Left lobe of liver (tissue), 2 donors: ENCODE measurements around the gene FAM149A. TPM values are rescaled to one million over a fixed set of nuclear protein-coding genes. Genes with fewer than 3 reads are reported as not detected.

ENCODE experiments used
- ATAC-seq: fragments of 200-7000 bp; cut with Tn5 transposase; one replicate; pipeline ENCODE4 v1.9.1; 2020; ENCODE audit warnings: mild to moderate bottlenecking, moderate library complexity
- DNase-seq: peaks from one replicate; pipeline ENCODE4 v3.0.0-alpha.2; 2020; ENCODE audit warnings: low spot score
- total RNA-seq: library from RNA; stranded (reverse); gene quantifications from one replicate; pipeline ENCODE4 v1.2.1, GENCODE V29; 2021
- donor health status: DM: no; HTN: no; CAD: no; lungs with moderate emphysema.
- donor health status: DM: no; HTN: yes; CAD: no.

Gene FAM149A
- total RNA-seq, result 33.4 TPM

GRCh38 chr4:186104114-186104889 is at the start of gene FAM149A:
Gene FAM149A, plus strand, starts transcription at chr4:186104704.
- DNase-seq, result peak; percentile 76

GRCh38 chr4:186058253-186058979 is 46.1 kb upstream of the FAM149A start:
- ATAC-seq (no peak), DNase-seq (no peak)

More at GRCh38 chr4:186104114-186104889, at the start of gene FAM149A:
- peak; percentile 94 for ATAC-seq

GRCh38 chr4:186058980-186059316 is 45.6 kb upstream of the FAM149A start:
- no peak for DNase-seq
- no peak for ATAC-seq

GRCh38 chr4:186061921-186062320 is 42.6 kb upstream of the FAM149A start:
- DNase-seq, result no peak
- no peak for ATAC-seq

GRCh38 chr4:186067757-186068385 is 36.6 kb upstream of the FAM149A start:
- DNase-seq (peak; percentile 82), ATAC-seq (peak; percentile 96)

GRCh38 chr4:186068581-186069348 is 35.7 kb upstream of the FAM149A start, which contains the start of gene TLR3:
Gene TLR3, plus strand, starts transcription at chr4:186069156. Its CDS starts 7,464 bp downstream, at chr4:186076620.
- no peak for DNase-seq
- ATAC-seq, result peak; percentile 66

GRCh38 chr4:186069729-186070128 is 34.8 kb upstream of the FAM149A start:
- DNase-seq (no peak), ATAC-seq (no peak)

GRCh38 chr4:186072516-186072915 is 32.0 kb upstream of the FAM149A start:
- DNase-seq (no peak), ATAC-seq (no peak)

- ATAC-seq, result peak; percentile 42
Measured at GRCh38 chr4:186074189-186074588, 30.3 kb upstream of the FAM149A start.

GRCh38 chr4:186078981-186079638 is 25.4 kb upstream of the FAM149A start:
- no peak for DNase-seq
- no peak for ATAC-seq

More at GRCh38 chr4:186074189-186074588, 30.3 kb upstream of the FAM149A start:
- no peak for DNase-seq

GRCh38 chr4:186079694-186080093 is 24.8 kb upstream of the FAM149A start:
- DNase-seq (no peak), ATAC-seq (no peak)

- ATAC-seq (no peak), DNase-seq (no peak)
Measured at GRCh38 chr4:186081202-186081807, 23.2 kb upstream of the FAM149A start.

GRCh38 chr4:186082221-186082620 is 22.3 kb upstream of the FAM149A start:
- ATAC-seq, result no peak
- DNase-seq, result no peak

GRCh38 chr4:186088523-186088922 is 16.0 kb upstream of the FAM149A start:
- ATAC-seq, result no peak
- DNase-seq, result no peak

GRCh38 chr4:186092296-186092695 is 12.2 kb upstream of the FAM149A start:
- ATAC-seq, result no peak

GRCh38 chr4:186095406-186095805 is 9.1 kb upstream of the FAM149A start:
- DNase-seq (peak; percentile 49), ATAC-seq (peak; percentile 91)

More at GRCh38 chr4:186092296-186092695, 12.2 kb upstream of the FAM149A start:
- no peak for DNase-seq

- ATAC-seq, result peak; percentile 31
- DNase-seq, result no peak
Measured at GRCh38 chr4:186096681-186097165, 7.8 kb upstream of the FAM149A start.

GRCh38 chr4:186097386-186097785 is 7.1 kb upstream of the FAM149A start:
- ATAC-seq (no peak), DNase-seq (no peak)

GRCh38 chr4:186102931-186103330 is 1.6 kb upstream of the FAM149A start:
- DNase-seq, result no peak
- ATAC-seq, result no peak
